ENCODE measurements around the gene TMEM131L. TPM values are rescaled to one million over a fixed set of nuclear protein-coding genes. Genes with fewer than 3 reads are reported as not detected.
"Not testable (repeated sequence)": the region's sequence is repeated elsewhere in the genome, so short reads cannot be mapped to it uniquely, and the experiment has no call there.

Gene TMEM131L
- total RNA-seq, 2 experiments from 2014 or later: 51.8 to 57.2 TPM

DNA sequence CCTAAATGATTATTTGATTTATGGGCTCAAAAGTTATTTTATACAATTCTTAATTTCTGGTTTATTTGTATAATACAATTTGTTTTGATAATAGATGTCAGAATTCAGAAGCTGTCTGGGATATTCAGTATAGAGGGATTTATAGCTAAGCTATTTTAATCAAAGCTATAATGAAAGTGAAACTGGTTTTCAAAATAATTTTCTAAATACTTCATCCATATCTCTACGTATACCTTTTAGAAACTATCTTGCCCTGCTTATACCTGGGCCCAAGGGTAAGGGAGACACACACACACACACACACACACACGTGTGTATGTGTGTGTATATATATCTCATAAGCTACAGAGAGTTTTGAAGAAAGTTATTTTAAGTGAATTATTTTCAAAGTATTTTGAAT lies 2.9 kb downstream of the TMEM131L start:
- DNase-seq (no peak), ATAC-seq (ENCODE audit: low read depth) (no peak)
- no peaks in the 10 kb centered on the region for H3K27me3 Mint-ChIP-seq
- peak overlapping the region; percentile 96 for H3K4me3 Mint-ChIP-seq
- H3K27ac Mint-ChIP-seq: peak overlapping the region; percentile 92
- peaks cover 40% of the 10 kb centered on the region for H3K36me3 Mint-ChIP-seq
- H3K9me3 Mint-ChIP-seq: no peaks in the 10 kb centered on the region
- POLR2A ChIA-PET: interaction anchor here (0.7 to 5.7 kb wide), 8 partner anchors 14 to 123 kb away, joined by 3 to 58 read pairs (median 8); partner anchors contain the start of gene MND1
- H3K4me1 Mint-ChIP-seq: peaks cover 59% of the 10 kb centered on the region

DNA sequence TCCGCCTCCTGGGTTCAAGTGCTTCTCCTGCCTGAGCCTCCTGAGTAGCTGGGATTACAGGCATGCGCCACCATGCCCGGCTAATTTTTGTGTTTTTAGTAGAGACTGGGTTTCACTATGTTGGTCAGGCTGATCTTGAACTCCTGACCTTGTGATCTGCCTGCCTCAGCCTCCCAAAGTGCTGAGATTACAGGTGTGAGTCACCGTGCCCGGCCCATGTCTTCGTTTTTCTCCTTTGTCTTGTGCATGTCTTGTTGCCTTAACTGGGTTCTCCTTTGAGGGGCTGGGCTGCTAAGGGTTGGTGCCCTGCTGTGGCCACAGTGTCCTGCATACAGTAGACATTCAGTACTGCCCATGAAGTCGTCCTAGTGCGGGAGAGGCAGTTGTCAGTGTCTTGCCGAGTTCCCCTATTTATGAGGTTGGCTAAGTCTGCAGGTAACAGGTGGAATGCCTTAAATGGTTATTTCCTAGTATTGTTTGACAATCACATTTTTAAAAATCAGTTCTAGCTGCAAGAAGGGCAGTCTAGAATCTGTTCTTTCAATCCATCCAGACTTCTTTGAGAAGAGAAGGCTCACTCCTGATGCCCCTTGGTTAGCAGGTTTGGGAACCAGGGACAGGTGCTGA lies 5.0 kb downstream of the TMEM131L start:
- H3K36me3 Mint-ChIP-seq: peaks cover 52% of the 10 kb centered on the region

GRCh38 chr4:153471698-153472093 lies 5.5 kb downstream of the TMEM131L start:
- H3K27me3 Mint-ChIP-seq: no peaks in the 10 kb centered on the region
- peak overlapping the region; percentile 92 for H3K27ac Mint-ChIP-seq
- DNase-seq (no peak), ATAC-seq (ENCODE audit: low read depth) (peak; percentile 37)
- POLR2A ChIA-PET: interaction anchor here (1.0 to 1.3 kb wide), 2 partner anchors 25 to 27 kb away, joined by 3 read pairs; no protein-coding TSS in a partner anchor
- peaks cover 52% of the 10 kb centered on the region for H3K36me3 Mint-ChIP-seq
- no peaks in the 10 kb centered on the region for H3K9me3 Mint-ChIP-seq
- peak overlapping the region; percentile 96 for H3K4me3 Mint-ChIP-seq
- H3K4me1 Mint-ChIP-seq: peaks cover 54% of the 10 kb centered on the region

More for the DNA sequence above, 5.0 kb downstream of the TMEM131L start:
- ATAC-seq (ENCODE audit: low read depth); H3K27me3 Mint-ChIP-seq; H3K9me3 Mint-ChIP-seq; DNase-seq: not testable (repeated sequence)
- peaks cover 54% of the 10 kb centered on the region for H3K4me1 Mint-ChIP-seq
- peak overlapping the region; percentile 92 for H3K27ac Mint-ChIP-seq
- POLR2A ChIA-PET: interaction anchor here (0.7 to 2.5 kb wide), 4 partner anchors 15 to 46 kb away, joined by 3 to 8 read pairs (median 4); no protein-coding TSS in a partner anchor
- H3K4me3 Mint-ChIP-seq: peak overlapping the region; percentile 96

DNA sequence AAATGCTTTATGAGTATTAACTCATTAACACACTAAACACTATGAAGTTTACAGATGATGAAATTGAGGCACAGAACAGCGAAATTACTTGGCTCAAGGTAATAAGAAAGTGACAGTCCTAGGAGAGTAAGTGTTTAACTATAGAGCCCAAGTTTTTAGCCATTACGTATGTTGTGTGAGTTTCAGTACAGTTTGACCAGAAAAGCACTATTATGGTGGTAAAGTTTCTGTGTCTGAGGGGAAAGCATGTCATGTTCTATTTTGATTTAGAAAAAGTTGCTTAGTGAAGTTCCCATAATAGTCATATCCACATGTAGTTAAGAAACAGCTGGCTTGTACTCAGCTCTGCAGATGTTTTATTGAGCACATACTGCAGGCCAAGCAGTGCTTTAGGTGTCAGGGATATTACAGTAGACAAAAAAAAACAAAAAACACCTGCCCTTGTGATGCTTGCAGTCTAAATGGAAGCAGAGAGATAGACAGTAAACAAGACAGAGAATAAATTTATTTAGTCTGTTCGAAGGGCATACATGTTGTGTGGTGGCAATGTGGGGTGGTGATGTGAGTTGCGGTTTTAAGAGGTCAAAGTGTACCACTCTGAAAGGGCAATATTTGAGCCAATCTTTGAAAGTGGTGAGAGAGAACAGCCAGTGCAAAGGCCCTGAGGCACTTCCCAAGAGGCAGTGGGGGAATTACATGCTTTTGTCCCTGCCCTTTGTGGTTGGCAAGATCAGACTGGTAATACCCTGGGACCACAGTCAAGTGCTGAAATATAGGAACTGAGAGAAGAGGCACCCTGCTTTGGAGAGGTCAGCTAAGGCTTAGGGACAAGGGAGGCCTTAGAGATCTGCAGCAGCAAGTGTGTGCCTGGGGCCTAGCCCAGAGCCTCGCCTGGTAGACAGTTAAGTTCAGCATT lies 6.2 kb downstream of the TMEM131L start:
- Mint-ChIP-seq H3K4me1 (peaks cover 58% of the 10 kb centered on the region), H3K4me3 (peak overlapping the region; percentile 96), H3K27ac (peak overlapping the region; percentile 92), H3K36me3 (peaks cover 53% of the 10 kb centered on the region), H3K9me3 (no peaks in the 10 kb centered on the region), H3K27me3 (no peaks in the 10 kb centered on the region)
- POLR2A ChIA-PET: interaction anchor here (0.7 to 1.0 kb wide), 4 partner anchors 8 to 26 kb away, joined by 3 to 5 read pairs (median 4); no protein-coding TSS in a partner anchor
- ATAC-seq (ENCODE audit: low read depth): no peak
- no peak for DNase-seq

DNA sequence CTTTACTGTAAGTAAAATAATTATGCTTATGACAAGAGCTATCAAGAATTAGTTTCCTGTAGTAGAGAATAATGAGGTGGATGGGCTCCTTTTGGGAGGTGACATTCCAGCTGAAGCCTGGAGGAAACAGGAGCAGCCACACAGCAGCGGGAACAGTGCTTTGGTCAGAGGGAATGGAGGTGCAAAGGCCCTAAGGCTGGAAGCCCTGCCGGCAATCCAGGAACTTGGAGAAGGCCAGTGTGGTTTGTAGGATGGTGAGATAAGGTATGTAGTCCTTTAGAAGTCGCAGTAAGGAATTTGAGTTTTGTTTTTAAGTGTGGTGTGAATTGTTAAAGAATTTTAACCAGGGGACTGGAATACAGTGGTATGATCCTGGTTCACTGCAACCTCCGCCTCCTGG lies 8.1 kb downstream of the TMEM131L start:
- POLR2A ChIA-PET: interaction anchor here (1.8 kb wide), 1 partner anchor 14 kb away, joined by 7 read pairs; no protein-coding TSS in a partner anchor
- Mint-ChIP-seq H3K27me3 (no peaks in the 10 kb centered on the region), H3K9me3 (no peaks in the 10 kb centered on the region), H3K36me3 (peaks cover 53% of the 10 kb centered on the region), H3K4me3 (no peak overlapping the region), H3K27ac (peak overlapping the region; percentile 61), H3K4me1 (peaks cover 63% of the 10 kb centered on the region)
- no peak for DNase-seq
- ATAC-seq (ENCODE audit: low read depth): no peak

DNA sequence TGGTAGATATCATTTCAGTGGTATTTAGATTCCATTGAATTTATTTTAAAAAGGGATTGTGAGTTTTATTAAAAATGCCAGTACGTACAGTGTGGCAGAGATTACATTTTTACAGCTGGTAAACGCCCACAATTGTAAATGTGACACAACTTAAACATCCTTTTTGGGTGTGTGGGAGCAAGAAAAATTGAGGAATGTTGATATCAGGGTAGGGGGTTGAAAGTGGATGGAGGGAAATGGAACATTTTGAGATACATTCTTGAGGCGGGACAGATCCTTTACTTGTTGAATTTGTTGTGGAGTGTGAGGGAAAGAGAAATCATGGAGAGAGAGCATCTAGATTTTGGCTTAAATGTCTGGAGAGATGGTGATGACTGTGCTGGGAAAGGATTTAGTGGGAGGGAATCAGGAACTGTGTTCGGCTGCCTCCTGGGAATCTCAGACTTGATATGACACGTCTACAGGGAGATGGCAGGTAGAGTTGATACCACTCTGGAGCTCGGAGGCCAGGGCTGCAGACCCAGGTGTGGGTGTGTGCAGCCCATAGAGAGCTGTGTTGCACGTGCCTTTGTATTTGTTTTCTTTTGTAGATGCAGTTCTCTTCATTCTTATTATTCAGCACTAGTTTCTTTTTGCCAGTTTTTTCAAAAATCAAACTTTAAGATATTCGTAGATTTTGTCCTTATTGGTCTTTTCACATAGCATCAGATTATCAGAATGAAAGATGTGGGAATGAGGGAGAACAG lies 10.8 kb downstream of the TMEM131L start:
- ATAC-seq (ENCODE audit: low read depth): no peak
- DNase-seq: no peak
- Mint-ChIP-seq H3K27ac (no peak overlapping the region), H3K27me3 (no peaks in the 10 kb centered on the region), H3K4me1 (peaks cover 53% of the 10 kb centered on the region), H3K9me3 (no peaks in the 10 kb centered on the region), H3K36me3 (peaks cover 44% of the 10 kb centered on the region), H3K4me3 (no peak overlapping the region)
- POLR2A ChIA-PET: interaction anchor here (1.3 kb wide), 1 partner anchor 9 kb away, joined by 4 read pairs; no protein-coding TSS in a partner anchor

DNA sequence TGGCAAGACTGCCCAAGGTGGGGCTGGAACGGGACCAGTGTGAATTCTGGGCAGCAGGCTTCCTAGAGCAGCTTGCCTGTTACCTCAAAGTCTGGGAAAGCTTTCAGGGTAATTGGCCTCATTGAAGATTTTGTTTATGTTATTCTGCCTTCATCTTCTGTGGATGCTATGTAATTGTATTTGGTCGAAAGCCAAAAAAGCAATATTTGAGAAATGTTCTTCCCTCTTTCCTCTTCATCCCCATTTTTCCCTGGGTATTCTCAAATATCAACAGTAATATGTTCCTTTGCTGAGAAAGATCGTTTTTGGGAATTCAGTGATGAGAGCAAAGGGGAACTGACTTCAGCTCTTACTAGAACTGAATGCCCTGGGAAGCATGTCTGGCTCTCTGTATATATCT lies 12.9 kb downstream of the TMEM131L start:
- H3K27ac Mint-ChIP-seq: peak overlapping the region; percentile 28
- DNase-seq: no peak
- H3K4me3 Mint-ChIP-seq: no peak overlapping the region
- H3K36me3 Mint-ChIP-seq: peaks cover 33% of the 10 kb centered on the region
- no peaks in the 10 kb centered on the region for H3K9me3 Mint-ChIP-seq
- POLR2A ChIA-PET: interaction anchor here (1.1 to 1.7 kb wide), 2 partner anchors 10 to 13 kb away, joined by 3 to 5 read pairs; partner anchors contain the start of gene TMEM131L
- H3K4me1 Mint-ChIP-seq: peaks cover 54% of the 10 kb centered on the region
- no peak for ATAC-seq (ENCODE audit: low read depth)
- H3K27me3 Mint-ChIP-seq: no peaks in the 10 kb centered on the region

- DNase-seq (no peak), ATAC-seq (ENCODE audit: low read depth) (peak; percentile 72)
- Mint-ChIP-seq H3K36me3 (peaks cover 24% of the 10 kb centered on the region), H3K27me3 (no peaks in the 10 kb centered on the region), H3K4me1 (peaks cover 52% of the 10 kb centered on the region), H3K27ac (peak overlapping the region; percentile 74), H3K9me3 (no peaks in the 10 kb centered on the region), H3K4me3 (peak overlapping the region; percentile 47)
- POLR2A ChIA-PET: interaction anchor here (0.7 to 1.3 kb wide), 3 partner anchors 8 to 16 kb away, joined by 3 to 5 read pairs (median 3); no protein-coding TSS in a partner anchor
Measured at GRCh38 chr4:153480704-153481103, 14.5 kb downstream of the TMEM131L start.

DNA sequence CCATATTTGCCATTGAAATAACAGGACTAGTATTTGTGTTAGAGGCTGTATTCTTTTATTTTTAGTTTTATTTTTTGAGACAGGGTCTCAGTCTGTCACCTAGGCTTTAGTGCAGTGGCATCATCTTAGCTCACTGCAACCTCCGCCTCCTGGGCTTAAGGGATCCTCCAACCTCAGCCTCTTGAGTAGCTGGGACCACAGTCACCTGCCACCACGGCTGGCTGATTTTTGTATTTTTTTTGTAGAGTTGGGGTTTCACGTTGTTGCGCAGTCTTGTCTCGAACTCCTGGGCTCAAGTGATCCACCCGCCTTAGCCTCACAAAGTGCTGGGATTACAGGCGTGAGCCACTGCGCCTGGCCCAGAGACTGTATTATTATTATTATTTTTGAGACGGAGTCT lies 15.3 kb downstream of the TMEM131L start:
- H3K27ac Mint-ChIP-seq: peak overlapping the region; percentile 74
- H3K27me3 Mint-ChIP-seq: no peaks in the 10 kb centered on the region
- H3K4me1 Mint-ChIP-seq: peaks cover 59% of the 10 kb centered on the region
- H3K4me3 Mint-ChIP-seq: no peak overlapping the region
- ATAC-seq (ENCODE audit: low read depth) (no peak), DNase-seq (no peak)
- POLR2A ChIA-PET: interaction anchor here (0.9 to 1.2 kb wide), 2 partner anchors 14 kb away, joined by 3 read pairs; no protein-coding TSS in a partner anchor
- no peaks in the 10 kb centered on the region for H3K9me3 Mint-ChIP-seq
- peaks cover 24% of the 10 kb centered on the region for H3K36me3 Mint-ChIP-seq

GRCh38 chr4:153483432-153484418 lies 17.6 kb downstream of the TMEM131L start:
- POLR2A ChIA-PET: interaction anchor here (0.5 to 2.3 kb wide), 7 partner anchors 14 to 90 kb away, joined by 3 to 9 read pairs (median 3); partner anchors contain the start of gene TMEM131L
- peaks cover 19% of the 10 kb centered on the region for H3K36me3 Mint-ChIP-seq
- peaks cover 66% of the 10 kb centered on the region for H3K4me1 Mint-ChIP-seq
- peak overlapping the region; percentile 35 for H3K27ac Mint-ChIP-seq
- no peaks in the 10 kb centered on the region for H3K27me3 Mint-ChIP-seq
- no peak for DNase-seq
- ATAC-seq (ENCODE audit: low read depth): no peak
- no peaks in the 10 kb centered on the region for H3K9me3 Mint-ChIP-seq
- peak overlapping the region; percentile 57 for H3K4me3 Mint-ChIP-seq

DNA sequence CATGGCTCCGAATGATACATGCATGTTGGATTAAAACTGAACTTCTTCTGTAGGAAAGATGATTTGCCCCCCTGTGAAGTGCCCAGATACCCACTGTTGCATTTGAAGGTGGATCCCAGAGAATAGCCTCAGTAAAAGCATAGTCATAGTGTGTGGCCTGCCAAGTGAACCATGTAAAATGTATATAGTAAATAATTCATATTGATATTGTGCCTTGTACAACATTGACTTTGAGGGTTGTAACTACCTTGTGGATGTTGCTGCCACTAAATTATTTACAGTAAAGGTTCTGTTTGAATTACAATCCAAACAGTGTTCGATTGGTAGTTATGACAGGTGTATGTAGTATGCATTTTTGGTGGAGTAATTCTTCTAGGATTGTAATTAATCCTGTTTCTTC lies 19.2 kb downstream of the TMEM131L start:
- H3K36me3 Mint-ChIP-seq: peaks cover 24% of the 10 kb centered on the region
- H3K27ac Mint-ChIP-seq: no peak overlapping the region
- no peaks in the 10 kb centered on the region for H3K9me3 Mint-ChIP-seq
- H3K27me3 Mint-ChIP-seq: no peaks in the 10 kb centered on the region
- H3K4me1 Mint-ChIP-seq: peaks cover 72% of the 10 kb centered on the region
- DNase-seq (no peak), ATAC-seq (ENCODE audit: low read depth) (no peak)
- no peak overlapping the region for H3K4me3 Mint-ChIP-seq
- POLR2A ChIA-PET: interaction anchor here (1.0 to 6.9 kb wide), 2 partner anchors 19 to 44 kb away, joined by 3 to 72 read pairs; partner anchors contain the start of gene TMEM131L
